Large intestine (tissue), 3 donors: Measurements from ENCODE around the gene NCAPG2. TPM values are rescaled to one million over a fixed set of nuclear protein-coding genes. Genes with fewer than 3 reads are reported as not detected.

Experiments used
- DNase-seq, 2 donors: peaks; one replicate each; pipeline versions ENCODE4 v3.0.0 to v3.0.0-alpha.2; 2013
- H3K27ac ChIP-seq: one replicate; pipeline ENCODE4 v1.5.1; 2013; ENCODE audit warnings: low read length
- H3K27me3 ChIP-seq: 2 replicates; pipeline ENCODE4 v1.6.1; 2013; ENCODE audit warnings: low read length; ENCODE audit not compliant: control insufficient read depth, insufficient read depth
- H3K36me3 ChIP-seq: 2 replicates; pipeline ENCODE4 v1.6.1; 2013; ENCODE audit warnings: low read length; ENCODE audit not compliant: control insufficient read depth, insufficient read depth
- H3K4me1 ChIP-seq: one replicate; pipeline ENCODE4 v1.6.1; 2013; ENCODE audit warnings: low read length; ENCODE audit not compliant: control insufficient read depth, insufficient read depth
- H3K4me3 ChIP-seq: one replicate; pipeline ENCODE4 v1.5.1; 2013; ENCODE audit warnings: low read length
- H3K9me3 ChIP-seq: one replicate; pipeline ENCODE4 v1.6.1; 2013; ENCODE audit warnings: mild to moderate bottlenecking, low read depth, low read length, moderate library complexity; ENCODE audit not compliant: control insufficient read depth
- WGBS: methylation state at CpG from one replicate; pipeline ENCODE4 v1.1.5; 2013; ENCODE audit warnings: low lambda C conversion rate; ENCODE audit not compliant: insufficient coverage; 5-methylcytosine and 5-hydroxymethylcytosine counted together
- polyA plus RNA-seq: library from polyadenylated mRNA; unstranded; fragments of 120-200 nt; gene quantifications from one replicate; pipeline ENCODE4 v1.2.1, GENCODE V29; 2013

NCAPG2 gene
- polyA plus RNA-seq, 1 donor, result 12.5 TPM

- no peak for DNase-seq
- Histone ChIP-seq H3K4me1 (no peaks in the 10 kb centered on the region), H3K4me3 (no peak overlapping the region), H3K27me3 (no peaks in the 10 kb centered on the region), H3K36me3 (peaks cover 56% of the 10 kb centered on the region), H3K9me3 (peaks cover 2% of the 10 kb centered on the region), H3K27ac (no peak overlapping the region)
- no CpG with 5 or more reads among the region's 19 CpGs for WGBS
Measured at GRCh38 chr7:158733775-158734494, 29.3 kb upstream of the NCAPG2 start.

GRCh38 chr7:158733220-158733519 lies 28.6 kb upstream of the NCAPG2 start:
- Histone ChIP-seq H3K27me3 (no peaks in the 10 kb centered on the region), H3K9me3 (peaks cover 2% of the 10 kb centered on the region), H3K27ac (no peak overlapping the region), H3K36me3 (peaks cover 50% of the 10 kb centered on the region), H3K4me1 (no peaks in the 10 kb centered on the region), H3K4me3 (no peak overlapping the region)
- 100% methylated on average over 1 of the region's 1 CpG for WGBS
- DNase-seq, result no peak

- no peak overlapping the region for H3K27ac ChIP-seq
Measured at GRCh38 chr7:158732494-158733219, 28.1 kb upstream of the NCAPG2 start.

GRCh38 chr7:158731761-158732160 lies 27.2 kb upstream of the NCAPG2 start:
- H3K27ac ChIP-seq, result no peak overlapping the region
- no peaks in the 10 kb centered on the region for H3K4me1 ChIP-seq
- peaks cover 2% of the 10 kb centered on the region for H3K9me3 ChIP-seq
- H3K4me3 ChIP-seq, result no peak overlapping the region
- no peaks in the 10 kb centered on the region for H3K27me3 ChIP-seq
- peaks cover 40% of the 10 kb centered on the region for H3K36me3 ChIP-seq
- DNase-seq, result no peak
- WGBS, result no CpG with 5 or more reads among the region's 6 CpGs

More at GRCh38 chr7:158732494-158733219, 28.1 kb upstream of the NCAPG2 start:
- no peaks in the 10 kb centered on the region for H3K4me1 ChIP-seq
- no peak overlapping the region for H3K4me3 ChIP-seq
- peaks cover 2% of the 10 kb centered on the region for H3K9me3 ChIP-seq
- 100% methylated on average over 3 of the region's 10 CpGs for WGBS
- no peaks in the 10 kb centered on the region for H3K27me3 ChIP-seq
- H3K36me3 ChIP-seq, result peaks cover 46% of the 10 kb centered on the region
- DNase-seq, result no peak

DNA sequence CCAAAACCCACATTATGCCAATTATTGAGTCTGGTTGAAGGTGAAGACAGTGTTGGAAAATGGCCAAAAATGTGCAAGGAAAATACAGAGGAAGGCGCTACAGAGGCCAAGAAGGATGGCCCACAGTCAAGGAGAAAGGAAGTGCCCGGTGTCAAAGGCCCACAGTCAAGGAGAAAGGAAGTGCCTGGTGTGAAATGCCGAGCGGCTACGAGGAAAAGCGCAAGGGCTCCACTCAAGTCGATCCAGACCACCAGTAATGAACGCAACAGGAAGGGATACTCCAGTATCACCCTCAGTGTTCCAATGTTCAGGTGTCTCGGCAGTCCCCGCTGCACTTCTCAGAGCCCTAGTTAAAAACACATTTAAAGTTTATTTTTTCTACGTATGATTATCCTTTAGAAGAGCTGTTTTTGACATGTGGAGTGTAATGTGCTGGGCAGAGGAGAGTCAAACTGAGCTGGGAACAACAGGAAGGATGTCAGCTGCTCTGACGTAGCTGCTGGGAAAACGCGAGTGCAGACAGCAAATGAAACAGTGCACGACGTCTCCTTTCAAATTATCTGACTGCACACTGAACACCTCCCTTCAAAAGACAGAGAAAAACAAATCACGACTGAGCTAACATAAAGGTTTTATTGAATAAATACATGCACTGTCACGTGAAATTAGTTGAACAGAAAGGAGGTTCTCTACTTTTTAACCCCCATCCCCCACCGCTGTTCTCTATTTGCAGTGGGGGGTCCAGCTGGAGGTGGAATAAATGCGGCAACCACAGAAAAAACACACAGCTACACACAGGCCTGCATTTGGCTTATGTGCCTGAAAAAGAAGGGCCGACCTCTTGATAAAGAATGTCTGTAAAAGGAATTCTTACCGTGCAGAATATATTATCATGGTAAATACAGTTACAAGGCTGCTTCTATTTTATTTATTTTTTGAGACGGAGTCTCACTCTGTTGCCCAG lies 26.1 kb upstream of the NCAPG2 start:
- H3K4me1 ChIP-seq, result no peaks in the 10 kb centered on the region
- no peak overlapping the region for H3K4me3 ChIP-seq
- no peaks in the 10 kb centered on the region for H3K27me3 ChIP-seq
- H3K36me3 ChIP-seq, result peaks cover 31% of the 10 kb centered on the region
- DNase-seq, result no peak
- no peaks in the 10 kb centered on the region for H3K9me3 ChIP-seq
- 87% methylated on average over 3 of the region's 23 CpGs for WGBS
- no peak overlapping the region for H3K27ac ChIP-seq

- Histone ChIP-seq H3K27me3 (no peaks in the 10 kb centered on the region), H3K27ac (no peak overlapping the region), H3K9me3 (no peaks in the 10 kb centered on the region), H3K36me3 (peaks cover 25% of the 10 kb centered on the region), H3K4me1 (no peaks in the 10 kb centered on the region), H3K4me3 (no peak overlapping the region)
- DNase-seq, result no peak
- WGBS, result no CpG with 5 or more reads among the region's 7 CpGs
Measured at GRCh38 chr7:158729646-158730382, 25.2 kb upstream of the NCAPG2 start.

DNA sequence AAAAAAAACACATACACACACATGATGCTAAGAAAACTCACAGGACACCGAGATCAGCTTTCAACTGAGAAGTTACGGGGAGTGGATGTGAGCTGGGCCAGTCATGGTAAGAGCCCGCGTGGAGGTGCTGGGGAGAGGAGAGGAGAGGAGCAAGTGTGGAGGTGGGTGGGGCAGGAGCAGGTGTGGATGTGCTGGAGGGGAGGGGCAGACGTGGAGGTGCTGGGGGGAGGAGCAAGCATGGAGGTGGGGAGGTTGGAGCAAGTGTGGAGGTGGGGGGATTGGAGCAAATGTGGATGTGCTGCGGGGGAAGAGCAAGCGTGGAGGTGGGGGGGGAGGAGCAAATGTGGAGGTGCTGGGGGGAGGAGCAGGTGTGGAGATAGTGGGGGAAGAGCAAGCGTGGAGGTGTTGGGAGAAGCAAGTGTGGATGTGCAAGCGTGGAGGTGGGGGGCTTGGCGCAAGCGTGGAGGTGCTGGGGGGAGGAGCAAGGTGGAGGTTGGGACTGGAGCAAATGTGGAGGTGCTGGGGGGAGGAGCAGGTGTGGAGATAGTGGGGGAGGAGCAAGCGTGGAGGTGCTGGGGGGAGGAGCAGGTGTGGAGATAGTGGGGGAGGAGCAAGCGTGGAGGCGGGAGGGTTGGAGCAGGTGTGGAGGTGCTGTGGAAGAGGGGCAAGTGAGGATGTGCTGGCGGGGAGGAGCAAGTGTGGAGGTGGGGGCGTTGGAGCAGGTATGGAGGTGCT lies 24.5 kb upstream of the NCAPG2 start:
- Histone ChIP-seq H3K27ac (no peak overlapping the region), H3K4me3 (no peak overlapping the region), H3K27me3 (no peaks in the 10 kb centered on the region), H3K36me3 (peaks cover 17% of the 10 kb centered on the region), H3K4me1 (no peaks in the 10 kb centered on the region), H3K9me3 (no peaks in the 10 kb centered on the region)
- 80% methylated on average over 2 of the region's 16 CpGs for WGBS
- no peak for DNase-seq

DNA sequence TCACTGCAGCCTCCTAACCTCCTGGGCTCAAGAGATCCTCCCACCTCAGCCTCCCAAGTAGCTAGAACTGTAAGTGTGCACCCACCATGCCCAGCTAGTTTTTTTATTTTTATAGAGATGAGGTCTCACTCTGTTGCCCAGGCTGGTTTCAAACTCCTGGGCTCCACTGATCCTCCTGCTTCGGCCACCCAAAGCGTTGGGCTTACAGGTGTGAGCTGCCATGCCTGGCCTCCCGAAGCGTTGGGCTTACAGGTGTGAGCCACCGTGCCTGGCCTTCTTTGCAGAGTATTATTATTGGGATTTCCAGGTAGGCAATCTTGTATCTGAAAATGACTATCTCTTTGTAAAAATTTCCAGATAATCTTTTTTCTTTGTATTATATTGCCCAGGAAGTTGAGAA lies 23.1 kb upstream of the NCAPG2 start:
- Histone ChIP-seq H3K4me3 (no peak overlapping the region), H3K27me3 (no peaks in the 10 kb centered on the region), H3K36me3 (peaks cover 8% of the 10 kb centered on the region), H3K27ac (no peak overlapping the region), H3K9me3 (no peaks in the 10 kb centered on the region), H3K4me1 (no peaks in the 10 kb centered on the region)
- WGBS, result no CpG with 5 or more reads among the region's 5 CpGs
- no peak for DNase-seq

GRCh38 chr7:158726277-158726807 lies 21.7 kb upstream of the NCAPG2 start:
- H3K4me3 ChIP-seq, result no peak overlapping the region
- H3K36me3 ChIP-seq, result peaks cover 5% of the 10 kb centered on the region
- H3K27me3 ChIP-seq, result no peaks in the 10 kb centered on the region
- no peak overlapping the region for H3K27ac ChIP-seq
- no peaks in the 10 kb centered on the region for H3K9me3 ChIP-seq
- WGBS, result no CpG with 5 or more reads among the region's 4 CpGs
- no peak for DNase-seq
- H3K4me1 ChIP-seq, result no peaks in the 10 kb centered on the region
